ENCODE results near the gene TMEM178A.

TMEM178A gene

GRCh38 chr2:39706945-39707344, 41.2 kb downstream of the TMEM178A start:
- DNase-seq (ENCODE audit: low read depth): no peak
- H3K4me3 ChIP-seq (ENCODE audit: low read length): no peak overlapping the region
- TF ChIP-seq, protein P1, sequence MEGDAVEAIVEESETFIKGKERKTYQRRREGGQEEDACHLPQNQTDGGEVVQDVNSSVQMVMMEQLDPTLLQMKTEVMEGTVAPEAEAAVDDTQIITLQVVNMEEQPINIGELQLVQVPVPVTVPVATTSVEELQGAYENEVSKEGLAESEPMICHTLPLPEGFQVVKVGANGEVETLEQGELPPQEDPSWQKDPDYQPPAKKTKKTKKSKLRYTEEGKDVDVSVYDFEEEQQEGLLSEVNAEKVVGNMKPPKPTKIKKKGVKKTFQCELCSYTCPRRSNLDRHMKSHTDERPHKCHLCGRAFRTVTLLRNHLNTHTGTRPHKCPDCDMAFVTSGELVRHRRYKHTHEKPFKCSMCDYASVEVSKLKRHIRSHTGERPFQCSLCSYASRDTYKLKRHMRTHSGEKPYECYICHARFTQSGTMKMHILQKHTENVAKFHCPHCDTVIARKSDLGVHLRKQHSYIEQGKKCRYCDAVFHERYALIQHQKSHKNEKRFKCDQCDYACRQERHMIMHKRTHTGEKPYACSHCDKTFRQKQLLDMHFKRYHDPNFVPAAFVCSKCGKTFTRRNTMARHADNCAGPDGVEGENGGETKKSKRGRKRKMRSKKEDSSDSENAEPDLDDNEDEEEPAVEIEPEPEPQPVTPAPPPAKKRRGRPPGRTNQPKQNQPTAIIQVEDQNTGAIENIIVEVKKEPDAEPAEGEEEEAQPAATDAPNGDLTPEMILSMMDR (IDR thresholded peaks at IDR 0.05; ENCODE audit: insufficient read depth, low read depth, low read length, missing control alignments): no peak

GRCh38 chr2:39708003-39708402, 42.3 kb downstream of the TMEM178A start:
- no peak for DNase-seq (ENCODE audit: low read depth)
- TF ChIP-seq, protein P1 (IDR thresholded peaks at IDR 0.05; ENCODE audit: insufficient read depth, low read depth, low read length, missing control alignments): no peak
- H3K4me3 ChIP-seq (ENCODE audit: low read length): no peak overlapping the region

GRCh38 chr2:39710807-39711206, 45.1 kb downstream of the TMEM178A start:
- DNase-seq (ENCODE audit: low read depth): no peak
- TF ChIP-seq, protein P1 (IDR thresholded peaks at IDR 0.05; ENCODE audit: insufficient read depth, low read depth, low read length, missing control alignments): no peak
- no peak overlapping the region for H3K4me3 ChIP-seq (ENCODE audit: low read length)

DNA sequence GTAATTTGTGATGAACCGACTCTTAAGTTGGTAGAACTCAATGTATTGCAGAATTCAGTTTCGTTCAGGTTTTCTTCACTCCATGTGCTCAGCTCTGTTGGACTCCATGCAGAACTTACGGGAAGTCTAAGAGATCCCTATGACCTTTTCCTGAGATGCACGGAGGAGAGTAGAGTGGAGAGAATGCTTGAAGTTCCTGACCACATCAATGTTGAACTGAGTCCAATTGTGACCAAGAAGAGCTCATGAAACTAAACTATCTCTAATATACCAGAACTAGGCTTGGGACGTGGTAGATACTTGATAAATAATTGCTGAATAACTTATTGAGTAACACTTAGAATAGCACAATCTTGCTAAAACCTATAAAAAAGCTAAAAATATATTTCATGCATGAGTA, 47.2 kb downstream of the TMEM178A start:
- no peak overlapping the region for H3K4me3 ChIP-seq (ENCODE audit: low read length)
- DNase-seq (ENCODE audit: low read depth): no peak
- TF ChIP-seq, protein P1 (IDR thresholded peaks at IDR 0.05; ENCODE audit: insufficient read depth, low read depth, low read length, missing control alignments): no peak

DNA sequence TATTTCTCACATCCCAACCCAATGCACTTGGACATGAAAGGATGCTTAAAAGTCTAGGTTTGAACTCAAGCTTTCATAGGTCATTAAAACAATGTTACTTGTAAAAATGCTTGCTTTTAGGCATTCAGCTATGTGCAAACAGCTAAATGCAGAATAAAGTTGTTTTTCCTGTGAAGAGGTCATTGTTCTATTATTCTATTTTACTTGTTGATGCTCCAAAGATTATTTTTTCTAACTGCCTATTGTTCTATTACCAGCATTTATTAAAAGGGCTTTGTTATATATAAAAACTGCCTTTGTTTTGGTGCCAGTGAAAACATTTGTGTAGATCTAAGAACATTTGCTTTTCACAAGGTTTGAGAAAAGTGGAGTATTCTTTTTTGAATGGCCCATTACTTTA, 49.4 kb downstream of the TMEM178A start:
- no peak overlapping the region for H3K4me3 ChIP-seq (ENCODE audit: low read length)
- DNase-seq (ENCODE audit: low read depth): no peak
- TF ChIP-seq, protein P1 (IDR thresholded peaks at IDR 0.05; ENCODE audit: insufficient read depth, low read depth, low read length, missing control alignments): no peak

GRCh38 chr2:39715822-39716221, 50.1 kb downstream of the TMEM178A start:
- H3K4me3 ChIP-seq (ENCODE audit: low read length): no peak overlapping the region
- TF ChIP-seq, protein P1 (IDR thresholded peaks at IDR 0.05; ENCODE audit: insufficient read depth, low read depth, low read length, missing control alignments): no peak
- no peak for DNase-seq (ENCODE audit: low read depth)

GRCh38 chr2:39717067-39717466, 51.4 kb downstream of the TMEM178A start:
- H3K4me3 ChIP-seq (ENCODE audit: low read length): no peak overlapping the region
- TF ChIP-seq, protein P1 (IDR thresholded peaks at IDR 0.05; ENCODE audit: insufficient read depth, low read depth, low read length, missing control alignments): no peak
- DNase-seq (ENCODE audit: low read depth): no peak

Data from epithelial cell of esophagus (primary cell).